Activated naive CD8-positive, alpha-beta T cell treated with anti-CD3 and anti-CD28 coated beads, Interleukin-2, amount 50 U/mL, for 24 hours (primary cell): ENCODE results near the gene KRTAP10-5.
"Not testable (repeated sequence)": the region's sequence is repeated elsewhere in the genome, so short reads cannot be mapped to it uniquely, and the experiment has no call there.

Source experiments
- ATAC-seq: fragments of 150-1000 bp; cut with Tn5 transposase; one replicate; pipeline ENCODE4 v1.10.0; 2021
- DNase-seq: peaks from one replicate; pipeline ENCODE4 v3.0.0; 2021
- H3K27ac Mint-ChIP-seq: one replicate; pipeline ENCODE4 v1.8.0; 2021; ENCODE audit warnings: mild to moderate bottlenecking, mixed read lengths
- H3K27me3 Mint-ChIP-seq: one replicate; pipeline ENCODE4 v1.8.0; 2021; ENCODE audit warnings: mixed read lengths
- H3K36me3 Mint-ChIP-seq: one replicate; pipeline ENCODE4 v1.8.0; 2021; ENCODE audit warnings: low read depth, mixed read lengths
- H3K4me1 Mint-ChIP-seq: one replicate; pipeline ENCODE4 v1.8.0; 2021; ENCODE audit warnings: mixed read lengths
- H3K4me3 Mint-ChIP-seq: one replicate; pipeline ENCODE4 v1.8.0; 2021; ENCODE audit warnings: mild to moderate bottlenecking, moderate library complexity, mixed read lengths
- H3K9me3 Mint-ChIP-seq: one replicate; pipeline ENCODE4 v1.8.0; 2021; ENCODE audit warnings: mixed read lengths

KRTAP10-5 gene

DNA sequence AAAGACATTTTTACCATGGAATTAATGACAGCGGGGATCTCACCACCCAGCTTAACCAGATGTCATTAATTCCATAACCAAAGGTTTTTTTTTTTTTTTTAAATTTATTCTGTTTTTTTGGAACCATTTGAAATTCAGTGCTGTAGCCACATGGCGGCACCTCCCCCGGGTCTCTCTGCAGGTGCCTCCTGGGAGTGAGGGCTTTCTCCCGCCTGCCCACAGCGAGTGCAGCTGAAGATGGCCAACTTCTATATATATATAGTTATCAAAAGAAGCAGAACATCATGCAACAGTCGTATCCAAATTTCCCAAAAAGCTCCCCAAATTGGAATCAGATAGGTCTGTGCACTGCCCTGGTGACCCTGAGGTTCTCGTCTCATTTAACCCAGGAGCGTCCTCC lies 35.1 kb upstream of the KRTAP10-5 start:
- DNase-seq (no peak), ATAC-seq (no peak)
- H3K36me3 Mint-ChIP-seq = peaks cover 16% of the 10 kb centered on the region
- peaks cover 28% of the 10 kb centered on the region for H3K9me3 Mint-ChIP-seq
- no peak overlapping the region for H3K4me3 Mint-ChIP-seq
- H3K27ac Mint-ChIP-seq = no peak overlapping the region
- H3K27me3 Mint-ChIP-seq = no peaks in the 10 kb centered on the region
- H3K4me1 Mint-ChIP-seq = peaks cover 37% of the 10 kb centered on the region

DNA sequence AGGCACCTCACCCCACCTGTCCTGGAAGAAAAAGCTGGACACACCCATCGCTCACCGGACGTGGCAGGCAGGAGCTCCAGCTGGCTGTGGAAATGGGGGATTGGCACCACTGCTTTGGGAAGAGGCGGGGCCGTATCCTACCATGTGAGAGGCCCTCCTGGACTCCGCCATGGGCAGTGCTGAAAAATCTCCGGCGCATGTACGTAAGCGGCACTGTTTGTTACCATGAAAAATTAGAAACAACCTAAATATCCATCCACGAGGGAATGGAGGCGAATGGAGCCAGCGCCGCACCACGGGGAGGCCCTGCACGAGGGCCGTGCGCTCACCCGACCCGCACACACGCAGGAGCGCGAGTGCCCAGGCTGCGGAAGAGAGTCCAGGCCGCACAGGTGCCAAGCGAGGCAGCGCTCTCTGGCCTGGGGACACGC lies 34.6 kb upstream of the KRTAP10-5 start:
- Mint-ChIP-seq H3K4me3 (no peak overlapping the region), H3K4me1 (peaks cover 37% of the 10 kb centered on the region), H3K27me3 (no peaks in the 10 kb centered on the region), H3K36me3 (peaks cover 14% of the 10 kb centered on the region), H3K27ac (no peak overlapping the region), H3K9me3 (peaks cover 25% of the 10 kb centered on the region)
- ATAC-seq (no peak), DNase-seq (no peak)

DNA sequence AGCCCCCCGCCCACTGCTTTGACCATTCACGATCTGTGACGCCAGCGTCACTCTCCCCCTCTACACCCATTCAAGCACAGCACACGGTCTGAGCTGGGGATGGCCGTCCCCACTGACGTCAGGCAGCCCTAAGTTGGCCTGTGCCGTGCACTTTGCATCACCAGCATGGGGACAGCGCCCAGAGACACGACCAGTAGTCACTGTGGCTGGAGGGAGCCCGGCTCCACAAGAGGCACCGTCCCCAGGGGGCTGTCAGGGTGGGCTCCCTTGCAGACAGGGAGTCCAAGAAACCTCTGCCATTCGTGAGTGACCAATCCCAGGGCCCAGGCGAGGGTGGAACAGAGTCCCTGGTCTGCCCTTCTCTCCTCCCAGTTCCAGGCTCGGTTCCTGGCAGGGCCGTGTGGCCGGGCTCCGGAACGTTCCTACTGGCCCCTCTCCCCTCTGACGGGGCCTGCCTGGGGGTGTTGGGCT lies 33.8 kb upstream of the KRTAP10-5 start:
- DNase-seq (no peak), ATAC-seq (no peak)
- Mint-ChIP-seq H3K9me3 (peaks cover 25% of the 10 kb centered on the region), H3K4me3 (no peak overlapping the region), H3K27ac (no peak overlapping the region), H3K36me3 (peaks cover 9% of the 10 kb centered on the region), H3K4me1 (peaks cover 30% of the 10 kb centered on the region), H3K27me3 (no peaks in the 10 kb centered on the region)

DNA sequence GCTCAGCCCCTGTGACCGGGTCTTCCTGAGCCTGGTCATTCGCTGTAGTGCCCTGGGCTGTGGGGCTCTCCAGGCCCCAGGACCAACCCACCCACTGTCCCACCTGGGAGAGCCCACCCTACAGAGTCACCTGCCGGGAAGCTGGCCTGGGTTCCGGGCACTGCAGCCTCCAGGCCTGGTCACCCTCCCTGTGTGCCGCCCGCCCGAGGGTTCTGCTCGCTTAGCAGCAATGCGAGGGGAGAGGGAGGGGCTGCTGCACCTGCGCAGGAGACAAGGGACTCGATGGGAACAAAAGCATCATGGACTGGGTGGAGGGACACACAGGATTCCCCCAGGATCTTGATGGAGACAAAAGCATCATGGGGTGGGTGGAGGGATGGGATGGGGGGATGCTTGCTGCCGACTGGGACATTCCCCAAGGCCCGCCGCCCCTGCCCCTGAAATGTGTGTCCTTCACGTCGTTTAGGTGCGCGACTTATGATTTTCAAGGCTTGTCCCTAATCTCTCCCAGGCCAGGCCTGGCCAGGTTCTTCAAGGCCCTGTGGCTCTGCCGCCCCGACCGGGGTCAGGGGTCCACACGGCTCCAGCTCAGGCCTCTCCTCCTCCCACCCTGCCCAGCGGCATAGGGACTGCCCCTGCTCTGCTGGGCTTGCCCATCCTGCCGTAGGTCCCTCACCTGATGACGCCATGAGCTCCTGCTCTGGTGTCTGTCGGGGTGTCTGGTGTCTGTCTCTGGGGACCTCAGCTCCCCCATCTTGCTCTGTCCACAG lies 33.2 kb upstream of the KRTAP10-5 start:
- Mint-ChIP-seq H3K27me3 (no peaks in the 10 kb centered on the region), H3K36me3 (peaks cover 3% of the 10 kb centered on the region), H3K27ac (no peak overlapping the region), H3K9me3 (peaks cover 24% of the 10 kb centered on the region), H3K4me1 (peaks cover 24% of the 10 kb centered on the region), H3K4me3 (no peak overlapping the region)
- DNase-seq = no peak
- ATAC-seq = no peak

DNA sequence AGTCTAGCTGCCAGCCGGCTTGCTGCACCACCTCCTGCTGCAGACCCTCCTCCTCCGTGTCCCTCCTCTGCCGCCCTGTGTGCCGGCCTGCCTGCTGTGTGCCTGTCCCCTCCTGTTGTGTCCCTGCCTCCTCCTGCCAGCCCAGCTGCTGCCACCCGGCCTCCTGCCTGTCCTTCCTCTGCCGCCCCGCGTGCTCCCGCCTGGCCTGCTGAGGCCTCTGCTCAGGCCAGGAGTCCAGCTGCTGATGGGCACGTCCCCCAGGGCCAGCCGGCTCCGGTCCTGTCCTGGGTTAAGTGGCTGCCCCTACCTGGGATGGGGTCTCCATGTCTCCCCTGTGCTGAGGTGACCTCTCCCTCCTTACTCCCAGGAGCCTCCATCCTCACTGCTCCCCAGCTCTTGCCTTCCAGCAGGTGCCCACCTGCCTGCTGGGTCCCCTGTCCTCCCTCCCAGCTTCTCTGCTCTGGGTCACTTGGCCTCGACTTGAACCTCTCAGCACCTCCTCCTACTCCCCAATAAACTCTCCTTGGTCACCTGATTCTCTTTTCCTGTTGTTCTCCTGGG lies 32.3 kb upstream of the KRTAP10-5 start:
- H3K27me3 Mint-ChIP-seq = no peaks in the 10 kb centered on the region
- no peak overlapping the region for H3K4me3 Mint-ChIP-seq
- H3K36me3 Mint-ChIP-seq = peaks cover 3% of the 10 kb centered on the region
- H3K27ac Mint-ChIP-seq = no peak overlapping the region
- peaks cover 16% of the 10 kb centered on the region for H3K4me1 Mint-ChIP-seq
- no peak for DNase-seq
- no peak for ATAC-seq
- peaks cover 19% of the 10 kb centered on the region for H3K9me3 Mint-ChIP-seq

DNA sequence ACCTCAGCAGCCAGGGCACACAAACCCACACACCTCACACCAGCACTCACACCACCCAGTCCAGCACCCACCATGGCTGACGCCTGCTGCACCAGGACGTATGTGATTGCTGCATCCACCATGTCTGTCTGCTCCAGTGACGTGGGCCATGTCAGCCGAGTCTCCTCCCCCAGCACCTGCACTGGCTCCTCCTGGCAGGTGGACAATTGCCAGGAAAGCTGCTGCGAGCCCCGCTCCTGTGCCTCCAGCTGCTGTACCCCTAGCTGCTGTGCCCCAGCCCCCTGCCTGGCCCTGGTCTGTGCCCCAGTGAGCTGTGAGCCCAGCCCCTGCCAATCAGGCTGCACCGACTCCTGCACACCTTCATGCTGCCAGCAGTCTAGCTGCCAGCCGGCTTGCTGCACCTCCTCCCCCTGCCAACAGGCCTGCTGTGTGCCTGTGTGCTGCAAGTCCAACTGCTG lies 31.7 kb upstream of the KRTAP10-5 start, which contains the start of gene KRTAP10-8:
TSS of gene KRTAP10-8 (plus strand) at position 51 of the 458 bp plus-strand sequence. CDS start at position 73, 22 bp downstream.
- no peak for DNase-seq
- no peaks in the 10 kb centered on the region for H3K27me3 Mint-ChIP-seq
- peaks cover 3% of the 10 kb centered on the region for H3K36me3 Mint-ChIP-seq
- no peak within 1 kb of the TSS for H3K4me3 Mint-ChIP-seq
- H3K27ac Mint-ChIP-seq = no peak within 1 kb of the TSS
- H3K4me1 Mint-ChIP-seq = peaks cover 9% of the 10 kb centered on the region
- H3K9me3 Mint-ChIP-seq = peaks cover 19% of the 10 kb centered on the region
- ATAC-seq = no peak

DNA sequence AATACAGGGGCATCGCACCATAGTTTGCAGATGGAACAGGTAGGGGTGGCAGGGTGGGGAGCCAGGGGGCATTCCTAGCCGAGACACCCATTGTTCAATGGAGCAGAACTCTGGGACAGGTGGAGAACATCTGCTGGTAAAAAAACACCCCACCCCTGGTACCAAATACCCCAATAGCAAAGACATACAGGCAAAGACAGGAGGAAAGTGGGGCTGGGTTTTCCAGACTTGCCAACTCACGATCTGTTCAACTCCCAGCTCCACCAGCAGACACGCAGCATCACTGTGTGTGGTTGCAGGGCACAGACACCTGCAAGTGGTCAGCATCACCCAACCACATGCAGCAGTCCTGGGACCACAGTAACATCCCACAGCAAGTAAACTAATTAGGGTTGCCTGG lies 31.1 kb upstream of the KRTAP10-5 start:
- peaks cover 19% of the 10 kb centered on the region for H3K9me3 Mint-ChIP-seq
- no peak for ATAC-seq
- no peak for DNase-seq
- no peak overlapping the region for H3K4me3 Mint-ChIP-seq
- H3K27ac Mint-ChIP-seq = no peak overlapping the region
- H3K4me1 Mint-ChIP-seq = peaks cover 6% of the 10 kb centered on the region
- no peaks in the 10 kb centered on the region for H3K27me3 Mint-ChIP-seq
- H3K36me3 Mint-ChIP-seq = peaks cover 3% of the 10 kb centered on the region

DNA sequence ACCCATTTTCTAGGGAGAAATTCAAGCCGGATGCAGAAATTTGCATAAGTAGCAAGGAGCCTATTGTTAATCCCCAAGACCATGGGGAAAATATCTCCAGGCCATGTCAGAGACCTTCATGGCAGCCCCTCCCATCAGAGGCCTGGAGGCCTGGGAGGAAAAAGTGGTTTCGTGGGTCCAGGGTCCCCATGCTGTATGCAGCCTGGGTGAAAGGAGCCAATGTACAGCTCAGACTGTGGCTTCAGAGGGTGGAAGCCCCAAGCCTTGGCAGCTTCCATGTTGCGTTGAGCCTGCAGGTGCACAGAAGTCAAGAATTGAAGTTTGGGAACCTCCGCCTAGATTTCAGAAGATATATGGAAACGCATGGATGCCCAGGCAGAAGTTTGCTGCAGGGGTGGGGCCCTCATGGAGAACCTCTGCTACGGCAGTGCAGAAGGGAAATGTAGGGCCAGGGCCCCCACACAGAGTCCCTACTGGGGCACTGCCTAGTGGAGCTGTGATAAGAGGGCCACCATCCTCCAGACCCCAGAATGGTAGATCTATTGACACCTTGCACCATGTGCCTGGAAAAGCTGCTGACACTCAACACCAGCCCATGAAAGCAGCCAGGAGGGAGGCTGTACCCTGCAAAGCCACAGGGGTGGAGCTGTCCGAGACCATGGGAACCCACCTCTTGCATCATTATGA lies 29.9 kb upstream of the KRTAP10-5 start:
- H3K9me3 Mint-ChIP-seq = peaks cover 19% of the 10 kb centered on the region
- not testable (repeated sequence) for ATAC-seq, H3K27ac Mint-ChIP-seq, H3K4me1 Mint-ChIP-seq, H3K27me3 Mint-ChIP-seq, DNase-seq, H3K36me3 Mint-ChIP-seq, H3K4me3 Mint-ChIP-seq

DNA sequence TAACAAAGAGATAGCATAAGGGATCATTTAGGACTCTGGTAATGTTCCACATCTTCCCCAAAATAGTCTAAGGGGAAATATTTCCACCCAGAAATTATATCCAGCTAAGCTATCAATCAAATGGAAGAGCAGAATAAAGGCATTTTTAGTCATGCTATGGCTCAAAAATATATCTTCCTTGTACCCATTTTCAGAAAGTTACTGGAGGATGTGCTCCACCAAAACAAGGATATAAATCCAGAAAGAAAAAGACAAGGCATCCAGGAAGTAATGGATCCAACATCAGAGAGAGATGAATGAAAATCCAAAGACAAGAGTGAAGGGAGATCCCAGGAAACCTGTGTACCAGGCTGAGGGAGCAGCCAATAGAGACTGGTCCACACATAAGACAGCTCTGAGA lies 28.8 kb upstream of the KRTAP10-5 start:
- no peak for DNase-seq
- no peak overlapping the region for H3K4me3 Mint-ChIP-seq
- H3K4me1 Mint-ChIP-seq = no peaks in the 10 kb centered on the region

DNA sequence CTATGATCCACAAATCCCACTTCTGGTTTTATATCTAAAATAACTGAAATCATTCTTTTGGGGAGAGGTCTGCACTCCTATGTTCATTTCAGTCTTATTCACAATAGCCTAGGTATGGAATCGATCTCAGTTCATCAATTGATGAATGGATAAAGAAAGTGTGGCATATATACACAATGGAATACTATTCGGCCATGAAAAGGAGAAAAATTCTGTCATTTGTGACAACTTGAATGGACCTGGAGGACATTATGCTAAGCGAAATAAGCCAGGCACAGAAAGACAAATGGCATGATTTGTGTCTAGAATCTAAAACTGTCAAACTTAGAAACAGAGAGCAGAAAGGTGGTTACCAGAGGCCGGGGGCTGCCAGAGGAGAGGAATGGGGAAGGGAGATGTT lies 26.1 kb upstream of the KRTAP10-5 start:
- no peaks in the 10 kb centered on the region for H3K4me1 Mint-ChIP-seq
- no peak for DNase-seq
- peaks cover 23% of the 10 kb centered on the region for H3K9me3 Mint-ChIP-seq
- H3K27ac Mint-ChIP-seq = no peak overlapping the region
- no peaks in the 10 kb centered on the region for H3K27me3 Mint-ChIP-seq
- H3K4me3 Mint-ChIP-seq = no peak overlapping the region
- ATAC-seq = no peak
- peaks cover 3% of the 10 kb centered on the region for H3K36me3 Mint-ChIP-seq

More for the DNA sequence above, 28.8 kb upstream of the KRTAP10-5 start:
- Mint-ChIP-seq H3K27me3 (no peaks in the 10 kb centered on the region), H3K9me3 (peaks cover 26% of the 10 kb centered on the region), H3K36me3 (peaks cover 3% of the 10 kb centered on the region), H3K27ac (no peak overlapping the region)
- ATAC-seq = no peak

DNA sequence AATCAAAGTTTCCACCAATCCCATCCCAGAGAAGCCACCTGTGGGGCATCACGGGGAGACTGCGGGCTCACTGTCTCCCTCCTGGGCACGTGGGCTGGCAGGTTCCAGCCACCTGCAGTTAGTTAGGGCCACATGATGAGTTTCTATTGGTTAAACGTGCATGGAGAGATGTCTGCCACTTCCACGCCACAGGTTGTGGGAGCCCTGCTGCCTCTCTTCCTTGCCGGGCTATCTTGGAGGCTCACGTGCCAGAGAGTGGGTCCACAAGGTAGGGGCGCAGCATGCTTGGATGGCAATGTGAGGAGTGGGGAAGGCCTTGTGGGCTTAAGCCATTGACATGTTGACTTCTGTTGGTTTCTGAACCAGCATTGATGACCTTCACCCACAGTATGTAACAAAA lies 23.5 kb upstream of the KRTAP10-5 start:
- Mint-ChIP-seq H3K4me1 (no peaks in the 10 kb centered on the region), H3K9me3 (peaks cover 9% of the 10 kb centered on the region)

DNA sequence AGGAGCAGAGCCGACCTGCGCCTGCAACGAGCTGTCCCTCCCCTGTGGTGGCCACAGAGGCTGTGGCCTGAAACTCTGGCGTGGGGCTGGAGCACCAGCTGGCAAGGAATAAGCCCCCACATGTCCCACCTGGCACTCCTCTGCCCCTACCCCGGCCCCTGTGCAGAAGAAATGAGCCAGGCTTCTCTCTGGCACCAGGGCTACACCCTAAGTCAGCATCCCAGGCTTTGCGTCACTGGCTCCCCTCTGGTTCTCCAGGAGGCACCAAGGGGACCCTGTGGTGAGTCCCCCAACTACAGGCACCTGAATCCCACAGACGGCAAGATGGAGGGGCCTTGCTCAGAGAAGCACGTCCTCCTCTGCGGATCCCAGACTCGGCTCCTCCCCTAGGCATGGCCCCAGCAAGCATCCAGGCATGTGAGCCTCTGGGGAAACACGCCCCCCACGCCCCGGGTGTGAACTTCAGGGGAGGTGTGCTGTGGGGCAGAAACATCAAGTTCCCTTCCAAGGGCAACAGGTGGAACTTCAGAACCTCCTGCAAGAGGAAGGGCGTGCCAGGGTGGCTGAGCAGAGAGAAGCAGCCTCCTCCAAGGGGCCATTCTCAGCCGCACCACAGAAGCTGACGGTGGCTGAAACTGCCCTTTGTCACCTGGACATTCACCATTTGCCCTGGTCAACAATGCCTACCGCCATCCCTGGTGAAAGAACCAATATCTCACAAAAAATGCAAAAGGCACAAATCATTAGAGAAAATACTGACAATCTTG lies 22.9 kb upstream of the KRTAP10-5 start:
- no peaks in the 10 kb centered on the region for H3K36me3 Mint-ChIP-seq
- no peak for DNase-seq
- no peaks in the 10 kb centered on the region for H3K27me3 Mint-ChIP-seq
- H3K4me1 Mint-ChIP-seq = no peaks in the 10 kb centered on the region
- no peak overlapping the region for H3K27ac Mint-ChIP-seq
- no peak for ATAC-seq
- H3K4me3 Mint-ChIP-seq = no peak overlapping the region
- H3K9me3 Mint-ChIP-seq = peaks cover 13% of the 10 kb centered on the region

More for the DNA sequence above, 23.5 kb upstream of the KRTAP10-5 start:
- Mint-ChIP-seq H3K27ac (no peak overlapping the region), H3K4me3 (no peak overlapping the region), H3K36me3 (no peaks in the 10 kb centered on the region), H3K27me3 (no peaks in the 10 kb centered on the region)
- DNase-seq (no peak), ATAC-seq (no peak)

DNA sequence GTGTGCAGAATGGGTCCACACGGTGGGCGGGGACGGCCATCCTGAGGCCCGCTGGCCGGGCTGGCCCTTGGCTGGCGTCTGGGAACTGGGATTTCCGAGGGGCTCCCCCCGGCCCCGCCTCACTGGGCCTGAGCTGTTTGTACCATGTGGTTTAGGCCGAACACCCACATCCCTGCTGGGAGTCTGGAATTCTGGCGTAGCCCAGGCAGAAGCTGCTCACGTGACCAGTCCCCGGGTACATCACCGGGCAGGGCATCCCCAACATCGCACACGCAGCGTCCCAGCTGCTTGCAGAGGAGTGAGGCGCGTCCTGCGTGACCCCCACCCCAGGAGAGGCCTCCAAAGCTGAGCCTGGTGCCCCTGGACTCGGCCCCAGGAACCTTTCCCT lies 22.1 kb upstream of the KRTAP10-5 start:
- Mint-ChIP-seq H3K27ac (no peak overlapping the region), H3K27me3 (no peaks in the 10 kb centered on the region), H3K4me1 (no peaks in the 10 kb centered on the region), H3K9me3 (peaks cover 13% of the 10 kb centered on the region), H3K4me3 (no peak overlapping the region), H3K36me3 (no peaks in the 10 kb centered on the region)
- ATAC-seq = no peak
- DNase-seq = no peak
